HEK293 (cell line): ENCODE data around the gene ADRM1.
A peak's percentile ranks its signal among the peaks of the same experiment; 100 is the strongest.

Experiments
- CTCF ChIA-PET: fragments of 350-600 bp; formaldehyde crosslinking; extraction: SDS; loops from one replicate; lab custom pipeline; 2021; ENCODE audit warnings: antibody characterized with exemption; lab: Yijun Ruan, JAX
- POLR2A ChIA-PET: fragments of 300-600 bp; formaldehyde crosslinking; extraction: SDS; loops from one replicate; lab custom pipeline; 2020; ENCODE audit warnings: antibody characterized with exemption, inconsistent platforms; lab: Yijun Ruan, JAX
- H3K27ac ChIP-seq: fragments of 200-500 bp; sonication (Bioruptor generic); 2 replicates; pipeline ENCODE4 v1.5.1; 2014; ENCODE audit warnings: low read depth, low read length, control low read depth, inconsistent platforms; ENCODE audit errors: extremely low read depth
- H3K36me3 ChIP-seq, 2 experiments: fragments of 200-500 bp in 1 of 2; sonication (Bioruptor generic) in 1 of 2; 1 replicate in 1 of 2; 2 replicates in 1 of 2; pipeline ENCODE4 v1.5.1; 2014 to 2017; ENCODE audit warnings: inconsistent platforms in 2 of 2, low read length in 2 of 2; ENCODE audit not compliant: control insufficient read depth in 2 of 2, insufficient read depth in 1 of 2
- H3K4me1 ChIP-seq: fragments of 200-500 bp; sonication (Bioruptor generic); 2 replicates; pipeline ENCODE4 v1.5.1; 2014; ENCODE audit warnings: mild to moderate bottlenecking, low read length, inconsistent platforms; ENCODE audit not compliant: control insufficient read depth, insufficient read depth
- H3K4me3 ChIP-seq: 2 replicates; pipeline ENCODE4 v1.5.1; 2011; ENCODE audit warnings: low read depth, mild to moderate bottlenecking, control low read depth, low read length, moderate library complexity
- H3K9me3 ChIP-seq: fragments of 200-500 bp; sonication (Bioruptor generic); 2 replicates; pipeline ENCODE4 v1.5.1; 2014; ENCODE audit warnings: low read depth, low read length, inconsistent platforms; ENCODE audit not compliant: control insufficient read depth, insufficient read depth
- FEZF1 ChIP-seq: fragments of 450-650 bp; formaldehyde crosslinking; IDR thresholded peaks from 2 replicates; pipeline ENCODE4 v1.5.1; 2016; ENCODE audit warnings: missing biosample characterization, missing genetic modification characterization
- GLI2 ChIP-seq: fragments of 450-650 bp; formaldehyde crosslinking; IDR thresholded peaks from 2 replicates; pipeline ENCODE4; 2017; ENCODE audit warnings: missing biosample characterization, missing genetic modification characterization, low read depth, borderline replicate concordance
- GLI4 ChIP-seq: fragments of 450-650 bp; formaldehyde crosslinking; IDR thresholded peaks from 2 replicates; pipeline ENCODE4 v1.5.1; 2016; ENCODE audit warnings: missing biosample characterization, missing genetic modification characterization
- GLIS2 ChIP-seq: fragments of 450-650 bp; formaldehyde crosslinking; IDR thresholded peaks from 2 replicates; pipeline ENCODE4 v1.5.1; 2016; ENCODE audit warnings: missing biosample characterization, missing genetic modification characterization
- MYNN ChIP-seq: fragments of 450-650 bp; formaldehyde crosslinking; IDR thresholded peaks from 2 replicates; pipeline ENCODE4 v1.5.1; 2016; ENCODE audit warnings: missing biosample characterization, missing genetic modification characterization, borderline replicate concordance
- PATZ1 ChIP-seq: fragments of 450-650 bp; formaldehyde crosslinking; IDR thresholded peaks from 2 replicates; pipeline ENCODE4 v1.5.1; 2016; ENCODE audit warnings: missing biosample characterization, missing genetic modification characterization
- YY1 ChIP-seq: fragments of 450-650 bp; formaldehyde crosslinking; IDR thresholded peaks from 2 replicates; pipeline ENCODE4 v1.5.1; 2018; ENCODE audit warnings: missing biosample characterization, missing genetic modification characterization
- ZBTB49 ChIP-seq: fragments of 450-650 bp; formaldehyde crosslinking; IDR thresholded peaks from 2 replicates; pipeline ENCODE4 v1.5.1; 2016; ENCODE audit warnings: missing biosample characterization, missing genetic modification characterization, low read depth
- ZIC2 ChIP-seq: fragments of 450-650 bp; formaldehyde crosslinking; IDR thresholded peaks from 2 replicates; pipeline ENCODE4 v1.5.1; 2016; ENCODE audit warnings: missing biosample characterization, missing genetic modification characterization
- ZNF155 ChIP-seq: fragments of 450-650 bp; formaldehyde crosslinking; IDR thresholded peaks from 2 replicates; pipeline ENCODE4 v1.5.1; 2016; ENCODE audit warnings: missing biosample characterization, missing genetic modification characterization
- ZNF202 ChIP-seq: fragments of 450-650 bp; formaldehyde crosslinking; IDR thresholded peaks from 2 replicates; pipeline ENCODE4 v1.5.1; 2016; ENCODE audit warnings: missing biosample characterization, missing genetic modification characterization, borderline replicate concordance
- ZNF221 ChIP-seq: fragments of 450-650 bp; formaldehyde crosslinking; IDR thresholded peaks from 2 replicates; pipeline ENCODE4 v1.5.1; 2017; ENCODE audit warnings: missing biosample characterization, missing genetic modification characterization, borderline replicate concordance
- ZNF223 ChIP-seq: fragments of 450-650 bp; formaldehyde crosslinking; IDR thresholded peaks from 2 replicates; pipeline ENCODE4 v1.5.1; 2016; ENCODE audit warnings: missing biosample characterization, missing genetic modification characterization
- ZNF26 ChIP-seq: fragments of 450-650 bp; formaldehyde crosslinking; IDR thresholded peaks from 2 replicates; pipeline ENCODE4 v1.5.1; 2016; ENCODE audit warnings: missing biosample characterization, missing genetic modification characterization
- ZNF350 ChIP-seq: fragments of 450-650 bp; formaldehyde crosslinking; IDR thresholded peaks from 2 replicates; pipeline ENCODE4 v1.5.0; 2017; ENCODE audit warnings: missing biosample characterization, mild to moderate bottlenecking, missing genetic modification characterization
- ZNF394 ChIP-seq: fragments of 450-650 bp; formaldehyde crosslinking; IDR thresholded peaks from 2 replicates; pipeline ENCODE4 v1.5.1; 2016; ENCODE audit warnings: missing biosample characterization, missing genetic modification characterization, mild to moderate bottlenecking, moderate library complexity, borderline replicate concordance
- ZNF426 ChIP-seq: fragments of 450-650 bp; formaldehyde crosslinking; IDR thresholded peaks from 2 replicates; pipeline ENCODE4 v1.5.1; 2017; ENCODE audit warnings: missing biosample characterization, missing genetic modification characterization, mild to moderate bottlenecking, inconsistent platforms, moderate library complexity
- ZNF488 ChIP-seq: fragments of 450-650 bp; formaldehyde crosslinking; IDR thresholded peaks from 2 replicates; pipeline ENCODE4 v1.5.1; 2016; ENCODE audit warnings: missing biosample characterization, missing genetic modification characterization
- ZNF510 ChIP-seq: fragments of 450-650 bp; formaldehyde crosslinking; IDR thresholded peaks from 2 replicates; pipeline ENCODE4 v1.5.1; 2018; ENCODE audit warnings: mild to moderate bottlenecking, missing genetic modification characterization, missing biosample characterization; ENCODE audit not compliant: insufficient replicate concordance
- ZNF645 ChIP-seq: fragments of 450-650 bp; formaldehyde crosslinking; IDR thresholded peaks from 2 replicates; pipeline ENCODE4; 2016; ENCODE audit warnings: missing biosample characterization, missing genetic modification characterization
- ZSCAN4 ChIP-seq: fragments of 450-650 bp; formaldehyde crosslinking; IDR thresholded peaks from 2 replicates; pipeline ENCODE4 v1.5.1; 2017; ENCODE audit warnings: missing biosample characterization, missing genetic modification characterization

Gene ADRM1

GRCh38 chr20:62269871-62270270 lies 32.9 kb upstream of the ADRM1 start:
- TF ChIP-seq ZNF155 (tag by site-specific recombination) = no peak
- no peak for TF ChIP-seq ZNF221 (tag by site-specific recombination)
- TF ChIP-seq ZNF202 (tag by site-specific recombination) = no peak
- TF ChIP-seq ZNF26 (tag by site-specific recombination) = no peak
- no peak for TF ChIP-seq YY1 (tag by site-specific recombination)
- TF ChIP-seq ZNF350 (tag by site-specific recombination) = no peak
- TF ChIP-seq GLIS2 (tag by site-specific recombination) = no peak
- TF ChIP-seq ZSCAN4 (tag by site-specific recombination) = no peak
- TF ChIP-seq MYNN = no peak
- no peak for TF ChIP-seq FEZF1 (tag by site-specific recombination)
- no peak for TF ChIP-seq ZNF426
- Histone ChIP-seq H3K9me3 (no peaks in the 10 kb centered on the region), H3K4me3 (no peak overlapping the region), H3K36me3 (peaks cover 0 to 67% of the 10 kb centered on the region in 2 experiments; a peak in 2 of 3 replicates), H3K27ac (no peak overlapping the region), H3K4me1 (no peaks in the 10 kb centered on the region)
- ChIA-PET POLR2A (no interaction called here), CTCF (interaction anchor here (1.1 kb wide), 1 partner anchor 113 kb away, joined by 5 read pairs; no protein-coding TSS in a partner anchor)

- peaks cover 0 to 63% of the 10 kb centered on the region in 2 experiments; a peak in 2 of 3 replicates for H3K36me3 ChIP-seq
- TF ChIP-seq ZNF223 (tag by site-specific recombination) (no peak), ZNF510 (no peak), ZIC2 (0 out of 2 replicates have a peak, but pooled peaks have one; percentile 23)
- CTCF ChIA-PET = interaction anchor here (0.5 kb wide), 1 partner anchor 214 kb away, joined by 3 read pairs; no protein-coding TSS in a partner anchor
- POLR2A ChIA-PET = no interaction called here
- no peaks in the 10 kb centered on the region for H3K4me1 ChIP-seq
- H3K9me3 ChIP-seq = no peaks in the 10 kb centered on the region
- H3K27ac ChIP-seq = no peak overlapping the region
- H3K4me3 ChIP-seq = no peak overlapping the region
Measured at GRCh38 chr20:62272200-62272599, 30.6 kb upstream of the ADRM1 start.

GRCh38 chr20:62273416-62273815 lies 29.4 kb upstream of the ADRM1 start:
- POLR2A ChIA-PET = no interaction called here
- H3K4me3 ChIP-seq = no peak overlapping the region
- H3K9me3 ChIP-seq = no peaks in the 10 kb centered on the region
- H3K36me3 ChIP-seq = peaks cover 0 to 73% of the 10 kb centered on the region in 2 experiments; a peak in 2 of 3 replicates
- no peak overlapping the region for H3K27ac ChIP-seq
- no peaks in the 10 kb centered on the region for H3K4me1 ChIP-seq
- CTCF ChIA-PET = interaction anchor here (0.7 kb wide), 1 partner anchor 1230 kb away, joined by 3 read pairs; no protein-coding TSS in a partner anchor
- TF ChIP-seq ZNF645 (tag by site-specific recombination) = no peak
- TF ChIP-seq PATZ1 (tag by site-specific recombination) = no peak
- TF ChIP-seq ZNF223 (tag by site-specific recombination) = no peak
- TF ChIP-seq ZNF394 (tag by site-specific recombination) = no peak
- TF ChIP-seq ZBTB49 (tag by site-specific recombination) = no peak
- TF ChIP-seq GLI4 = no peak
- no peak for TF ChIP-seq ZNF488 (tag by site-specific recombination)
- no peak for TF ChIP-seq ZSCAN4 (tag by site-specific recombination)
- TF ChIP-seq GLI2 (tag by site-specific recombination) = no peak
